GM10248 (cell line): ENCODE results near the gene DLGAP1.
A peak's percentile ranks its signal among the peaks of the same experiment; 100 is the strongest.

ENCODE experiments used
- CTCF ChIA-PET: fragments of 300-600 bp; sonication (Branson Sonifier 250); formaldehyde crosslinking; extraction: SDS; loops from one replicate; lab custom pipeline; 2021; ENCODE audit warnings: antibody characterized with exemption; lab: Yijun Ruan, JAX
- POLR2A ChIA-PET: fragments of 350-650 bp; sonication (Branson Sonifier 250); formaldehyde crosslinking; extraction: SDS; loops from one replicate; lab custom pipeline; 2020; ENCODE audit warnings: antibody characterized with exemption; lab: Yijun Ruan, JAX
- DNase-seq: peaks from one replicate; pipeline ENCODE4 v3.0.0; 2012; ENCODE audit errors: extremely low spot score
- CTCF ChIP-seq: IDR thresholded peaks from 2 replicates; pipeline ENCODE4 v1.5.1; 2012; ENCODE audit warnings: mild to moderate bottlenecking, low read depth; ENCODE audit errors: extremely low read depth, missing control alignments, control extremely low read depth

The DLGAP1 gene

DNA sequence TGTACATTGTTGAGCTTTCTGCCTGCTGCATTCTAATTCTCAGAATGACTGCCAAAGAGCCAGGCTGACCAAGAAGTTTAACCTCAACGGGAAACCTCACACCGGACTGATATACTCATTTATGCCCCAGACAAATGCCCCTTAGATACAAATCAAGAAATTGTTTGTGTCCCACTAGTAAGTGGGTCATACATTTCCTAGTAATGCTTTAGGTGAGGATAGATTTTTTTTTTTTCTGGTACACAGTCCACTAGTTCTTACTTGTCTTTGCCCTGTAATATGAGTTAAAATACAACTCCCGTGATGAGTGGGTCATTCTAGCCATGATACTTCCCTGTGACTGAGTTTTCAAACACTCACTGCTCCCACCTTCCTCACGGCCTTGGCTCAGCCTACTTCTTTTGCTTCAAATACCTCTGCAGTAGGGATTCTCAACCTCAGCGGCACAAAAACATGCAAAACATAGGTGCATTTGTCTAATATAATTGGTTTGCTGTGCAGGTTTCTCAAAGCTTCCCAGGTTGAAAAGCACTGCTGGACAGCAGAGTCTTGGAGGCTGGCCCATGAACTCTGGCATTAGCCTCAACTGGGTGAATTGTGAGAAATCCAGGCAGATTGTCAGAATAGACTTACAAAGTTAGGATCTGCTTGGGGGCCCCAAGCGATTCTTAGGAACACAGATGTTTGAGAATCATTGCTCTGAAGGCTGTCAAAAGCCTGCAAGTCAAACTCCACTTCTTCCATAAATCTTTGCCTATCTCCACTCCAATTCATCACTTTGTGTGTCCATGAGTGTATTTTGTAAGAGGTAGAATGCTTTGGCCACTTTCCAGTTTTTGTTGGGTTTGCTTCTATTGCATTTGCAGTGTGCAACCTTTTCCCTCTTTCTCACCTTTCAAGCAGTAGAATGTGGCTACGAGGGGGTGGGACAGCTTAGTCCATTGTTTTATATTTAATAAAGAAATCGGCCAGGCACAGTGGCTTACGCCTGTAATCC is 969.7 kb downstream of the DLGAP1 start:
- TF ChIP-seq CTCF, result no peak
- no peak for DNase-seq
- ChIA-PET POLR2A (interaction anchor here (0.6 kb wide), 1 partner anchor 672 kb away, joined by 5 read pairs; no protein-coding TSS in a partner anchor), CTCF (interaction anchor here (2.0 kb wide), 1 partner anchor 31 kb away, joined by 6 read pairs; no protein-coding TSS in a partner anchor)

- ChIA-PET CTCF (interaction anchor here (0.9 to 1.9 kb wide), 2 partner anchors 9 to 29 kb away, joined by 3 to 4 read pairs; no protein-coding TSS in a partner anchor), POLR2A (no interaction called here)
- no peak for DNase-seq
- no peak for TF ChIP-seq CTCF
These were observed 972.8 kb downstream of the DLGAP1 start for GRCh38 chr18:3482258-3482657.

DNA sequence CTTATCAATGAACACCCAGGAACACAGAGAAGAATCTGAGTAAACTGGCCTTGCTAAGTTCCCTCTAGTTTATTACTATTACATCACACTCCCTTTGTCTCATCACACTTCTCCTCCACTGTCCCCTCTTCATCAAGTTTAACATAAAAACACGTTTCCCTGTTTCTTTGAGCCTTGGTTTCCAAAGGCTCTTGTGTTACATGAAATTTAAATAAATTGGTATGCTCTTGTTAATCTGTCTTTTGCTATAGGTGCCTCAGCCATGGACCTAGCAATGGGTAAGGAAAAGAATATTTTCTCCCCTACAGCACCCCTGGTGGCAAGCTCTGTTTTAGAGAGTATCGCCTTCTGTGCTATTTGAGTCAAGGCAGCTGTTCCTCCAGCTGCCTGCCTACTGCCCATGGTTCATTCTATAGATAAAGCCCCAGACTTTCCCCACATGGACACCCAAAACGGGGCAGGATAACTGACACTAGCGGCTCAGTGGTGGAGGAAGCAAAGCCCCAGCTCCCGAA is 973.4 kb downstream of the DLGAP1 start:
- TF ChIP-seq CTCF, result peak; percentile 39
- POLR2A ChIA-PET, result no interaction called here
- CTCF ChIA-PET, result interaction anchor here (0.9 to 1.9 kb wide), 3 partner anchors 10 to 29 kb away, joined by 3 to 4 read pairs (median 4); no protein-coding TSS in a partner anchor
- peak; percentile 50 for DNase-seq

- TF ChIP-seq CTCF, result no peak
- CTCF ChIA-PET, result interaction anchor here (1.2 to 1.9 kb wide), 2 partner anchors 10 to 25 kb away, joined by 4 read pairs; no protein-coding TSS in a partner anchor
- POLR2A ChIA-PET, result no interaction called here
- no peak for DNase-seq
These were observed 974.1 kb downstream of the DLGAP1 start for GRCh38 chr18:3480827-3481573.

- ChIA-PET CTCF (interaction anchor here (1.2 kb wide), 1 partner anchor 24 kb away, joined by 4 read pairs; no protein-coding TSS in a partner anchor), POLR2A (no interaction called here)
- no peak for TF ChIP-seq CTCF
- DNase-seq, result no peak
These were observed 975.1 kb downstream of the DLGAP1 start for GRCh38 chr18:3479978-3480509.
